Measurements from ENCODE around the gene POLG2. TPM values are rescaled to one million over a fixed set of nuclear protein-coding genes. Genes with fewer than 3 reads are reported as not detected.

The POLG2 gene
- total and polyA plus RNA-seq, 4 donors = 3.0 to 8.0 (median 6.6) TPM

DNA sequence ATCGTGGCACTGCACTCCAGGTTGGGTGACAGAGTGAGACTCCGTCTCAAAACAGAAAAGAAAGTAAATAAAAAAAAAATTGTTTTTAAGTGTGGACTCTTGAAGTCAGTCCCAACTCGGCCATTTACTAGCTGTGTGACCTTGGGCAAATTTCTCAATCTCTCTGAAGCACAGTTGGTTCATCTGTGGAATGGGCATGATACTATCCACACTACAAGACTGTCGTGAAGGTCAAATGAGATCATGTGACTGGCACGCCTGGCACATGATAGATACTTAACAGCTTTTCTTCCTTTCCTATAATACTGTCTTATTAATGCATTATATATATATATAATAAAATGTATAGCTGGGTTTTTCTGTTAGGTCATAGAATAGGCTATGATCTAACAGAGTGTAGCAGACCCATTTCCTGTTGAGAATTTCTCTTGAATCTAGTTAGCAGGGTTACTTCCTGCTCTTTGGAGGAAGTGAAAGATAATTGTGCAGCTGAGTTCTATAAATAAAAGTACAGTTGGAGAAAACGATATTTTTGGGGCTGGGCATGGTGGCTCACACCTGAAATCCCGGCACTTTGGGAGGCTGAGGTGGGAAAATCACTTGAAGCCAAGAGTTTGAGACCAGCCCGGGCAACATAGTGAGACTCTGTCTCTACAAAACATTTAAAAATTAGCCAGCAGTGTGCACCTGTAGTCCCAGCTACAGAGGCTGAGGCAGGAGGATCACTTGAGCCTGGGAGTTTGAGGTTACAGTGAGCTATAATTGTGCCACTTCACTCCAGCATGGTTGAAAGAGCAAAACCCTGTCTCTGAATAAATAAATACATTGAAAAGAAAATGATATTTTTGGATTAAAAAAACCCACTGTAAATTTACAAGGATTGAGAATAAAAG lies 40.6 kb downstream of the POLG2 start:
- DNase-seq (ENCODE audit: low spot score) = no peak
- WGBS = 74% methylated on average over 8 of the region's 8 CpGs
- H3K27ac ChIP-seq (ENCODE audit: low read depth in 1 of 2, low read length in 2 of 2) = no peak overlapping the region
- H3K4me3 ChIP-seq (ENCODE audit: low read depth in 1 of 3, low read length in 3 of 3) = no peak overlapping the region
- H3K9ac ChIP-seq (ENCODE audit: low read depth in 1 of 2, low read length in 2 of 2) = no peak overlapping the region
- H3K4me1 ChIP-seq (ENCODE audit: control insufficient read depth in 4 of 4, insufficient read depth in 4 of 4, low read length in 3 of 4) = peaks cover 0 to 2% (median 0%) of the 10 kb centered on the region in 4 donors
- TF ChIP-seq GABPA (IDR thresholded peaks at IDR 0.05 in 1 of 2, conservative IDR thresholded peaks at IDR 0.05 in 1 of 2) = peak; percentile 62 to 65
- TF ChIP-seq RAD21 (IDR thresholded peaks at IDR 0.05) = no peak
- no peak for TF ChIP-seq EGR1 (IDR thresholded peaks at IDR 0.05; ENCODE audit: low read depth in 2 of 2)
- H3K27me3 ChIP-seq (ENCODE audit: control insufficient read depth in 4 of 4, insufficient read depth in 4 of 4, low read length in 3 of 4) = no peaks in the 10 kb centered on the region
- H3K9me3 ChIP-seq (ENCODE audit: control insufficient read depth in 4 of 4, low read length in 3 of 4) = no peaks in the 10 kb centered on the region
- H3K36me3 ChIP-seq (ENCODE audit: control insufficient read depth in 4 of 4, insufficient read depth in 3 of 4, low read depth in 1 of 4, low read length in 3 of 4) = no peaks in the 10 kb centered on the region

DNA sequence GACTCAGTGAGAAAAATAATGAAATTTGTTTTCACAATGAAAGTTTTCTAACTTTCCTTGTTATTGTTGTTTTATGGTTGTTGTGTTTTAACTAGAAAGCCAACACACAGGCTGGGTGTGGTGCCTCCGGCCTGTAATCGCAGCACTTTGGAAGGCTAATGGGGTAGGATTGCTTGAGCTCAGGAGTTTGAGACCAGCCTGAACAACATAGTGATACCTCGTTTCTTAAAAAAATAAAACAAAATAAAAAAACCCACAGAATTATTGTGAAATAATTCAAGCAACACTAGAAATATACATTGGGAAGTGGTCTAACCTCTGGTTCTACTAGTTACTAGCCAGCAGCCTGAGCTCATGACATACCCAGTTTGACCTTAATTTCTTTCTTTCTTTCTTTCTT lies 47.3 kb downstream of the POLG2 start:
- Histone ChIP-seq H3K9ac (ENCODE audit: low read depth in 1 of 2, low read length in 2 of 2) (no peak overlapping the region), H3K27ac (ENCODE audit: low read depth in 1 of 2, low read length in 2 of 2) (peak overlapping the region; percentile 20 to 54), H3K27me3 (ENCODE audit: control insufficient read depth in 4 of 4, insufficient read depth in 4 of 4, low read length in 3 of 4) (no peaks in the 10 kb centered on the region), H3K4me3 (ENCODE audit: low read depth in 1 of 3, low read length in 3 of 3) (no peak overlapping the region), H3K4me1 (ENCODE audit: control insufficient read depth in 4 of 4, insufficient read depth in 4 of 4, low read length in 3 of 4) (no peaks in the 10 kb centered on the region), H3K9me3 (ENCODE audit: control insufficient read depth in 4 of 4, low read length in 3 of 4) (no peaks in the 10 kb centered on the region), H3K36me3 (ENCODE audit: control insufficient read depth in 4 of 4, insufficient read depth in 3 of 4, low read depth in 1 of 4, low read length in 3 of 4) (no peaks in the 10 kb centered on the region)
- 77% methylated on average over 3 of the region's 3 CpGs for WGBS
- TF ChIP-seq, protein P1, sequence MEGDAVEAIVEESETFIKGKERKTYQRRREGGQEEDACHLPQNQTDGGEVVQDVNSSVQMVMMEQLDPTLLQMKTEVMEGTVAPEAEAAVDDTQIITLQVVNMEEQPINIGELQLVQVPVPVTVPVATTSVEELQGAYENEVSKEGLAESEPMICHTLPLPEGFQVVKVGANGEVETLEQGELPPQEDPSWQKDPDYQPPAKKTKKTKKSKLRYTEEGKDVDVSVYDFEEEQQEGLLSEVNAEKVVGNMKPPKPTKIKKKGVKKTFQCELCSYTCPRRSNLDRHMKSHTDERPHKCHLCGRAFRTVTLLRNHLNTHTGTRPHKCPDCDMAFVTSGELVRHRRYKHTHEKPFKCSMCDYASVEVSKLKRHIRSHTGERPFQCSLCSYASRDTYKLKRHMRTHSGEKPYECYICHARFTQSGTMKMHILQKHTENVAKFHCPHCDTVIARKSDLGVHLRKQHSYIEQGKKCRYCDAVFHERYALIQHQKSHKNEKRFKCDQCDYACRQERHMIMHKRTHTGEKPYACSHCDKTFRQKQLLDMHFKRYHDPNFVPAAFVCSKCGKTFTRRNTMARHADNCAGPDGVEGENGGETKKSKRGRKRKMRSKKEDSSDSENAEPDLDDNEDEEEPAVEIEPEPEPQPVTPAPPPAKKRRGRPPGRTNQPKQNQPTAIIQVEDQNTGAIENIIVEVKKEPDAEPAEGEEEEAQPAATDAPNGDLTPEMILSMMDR (IDR thresholded peaks at IDR 0.05; ENCODE audit: low read depth, low read length, missing input control) = no peak
- no peak for TF ChIP-seq TAF1 (conservative IDR thresholded peaks at IDR 0.05)
- no peak for TF ChIP-seq FOXA2 (IDR thresholded peaks at IDR 0.05)
- TF ChIP-seq, protein P2, sequence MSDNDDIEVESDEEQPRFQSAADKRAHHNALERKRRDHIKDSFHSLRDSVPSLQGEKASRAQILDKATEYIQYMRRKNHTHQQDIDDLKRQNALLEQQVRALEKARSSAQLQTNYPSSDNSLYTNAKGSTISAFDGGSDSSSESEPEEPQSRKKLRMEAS (IDR thresholded peaks at IDR 0.05) = no peak
- TF ChIP-seq RXRA (IDR thresholded peaks at IDR 0.05) = no peak
- TF ChIP-seq, protein P3, sequence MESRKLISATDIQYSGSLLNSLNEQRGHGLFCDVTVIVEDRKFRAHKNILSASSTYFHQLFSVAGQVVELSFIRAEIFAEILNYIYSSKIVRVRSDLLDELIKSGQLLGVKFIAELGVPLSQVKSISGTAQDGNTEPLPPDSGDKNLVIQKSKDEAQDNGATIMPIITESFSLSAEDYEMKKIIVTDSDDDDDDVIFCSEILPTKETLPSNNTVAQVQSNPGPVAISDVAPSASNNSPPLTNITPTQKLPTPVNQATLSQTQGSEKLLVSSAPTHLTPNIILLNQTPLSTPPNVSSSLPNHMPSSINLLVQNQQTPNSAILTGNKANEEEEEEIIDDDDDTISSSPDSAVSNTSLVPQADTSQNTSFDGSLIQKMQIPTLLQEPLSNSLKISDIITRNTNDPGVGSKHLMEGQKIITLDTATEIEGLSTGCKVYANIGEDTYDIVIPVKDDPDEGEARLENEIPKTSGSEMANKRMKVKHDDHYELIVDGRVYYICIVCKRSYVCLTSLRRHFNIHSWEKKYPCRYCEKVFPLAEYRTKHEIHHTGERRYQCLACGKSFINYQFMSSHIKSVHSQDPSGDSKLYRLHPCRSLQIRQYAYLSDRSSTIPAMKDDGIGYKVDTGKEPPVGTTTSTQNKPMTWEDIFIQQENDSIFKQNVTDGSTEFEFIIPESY (IDR thresholded peaks at IDR 0.05) = no peak
- no peak for TF ChIP-seq RAD21 (IDR thresholded peaks at IDR 0.05)
- no peak for TF ChIP-seq FOXA1 (IDR thresholded peaks at IDR 0.05)
- no peak for TF ChIP-seq JUND (IDR thresholded peaks at IDR 0.05)
- no peak for TF ChIP-seq NR2F2 (IDR thresholded peaks at IDR 0.05)
- TF ChIP-seq EGR1 (IDR thresholded peaks at IDR 0.05; ENCODE audit: low read depth in 2 of 2) = no peak
- TF ChIP-seq HNF4G (IDR thresholded peaks at IDR 0.05) = no peak
- TF ChIP-seq YY1 (IDR thresholded peaks at IDR 0.05) = no peak
- no peak for TF ChIP-seq SP1 (IDR thresholded peaks at IDR 0.05)
- TF ChIP-seq GABPA (IDR thresholded peaks at IDR 0.05 in 1 of 2, conservative IDR thresholded peaks at IDR 0.05 in 1 of 2) = no peak
- TF ChIP-seq, protein P4, sequence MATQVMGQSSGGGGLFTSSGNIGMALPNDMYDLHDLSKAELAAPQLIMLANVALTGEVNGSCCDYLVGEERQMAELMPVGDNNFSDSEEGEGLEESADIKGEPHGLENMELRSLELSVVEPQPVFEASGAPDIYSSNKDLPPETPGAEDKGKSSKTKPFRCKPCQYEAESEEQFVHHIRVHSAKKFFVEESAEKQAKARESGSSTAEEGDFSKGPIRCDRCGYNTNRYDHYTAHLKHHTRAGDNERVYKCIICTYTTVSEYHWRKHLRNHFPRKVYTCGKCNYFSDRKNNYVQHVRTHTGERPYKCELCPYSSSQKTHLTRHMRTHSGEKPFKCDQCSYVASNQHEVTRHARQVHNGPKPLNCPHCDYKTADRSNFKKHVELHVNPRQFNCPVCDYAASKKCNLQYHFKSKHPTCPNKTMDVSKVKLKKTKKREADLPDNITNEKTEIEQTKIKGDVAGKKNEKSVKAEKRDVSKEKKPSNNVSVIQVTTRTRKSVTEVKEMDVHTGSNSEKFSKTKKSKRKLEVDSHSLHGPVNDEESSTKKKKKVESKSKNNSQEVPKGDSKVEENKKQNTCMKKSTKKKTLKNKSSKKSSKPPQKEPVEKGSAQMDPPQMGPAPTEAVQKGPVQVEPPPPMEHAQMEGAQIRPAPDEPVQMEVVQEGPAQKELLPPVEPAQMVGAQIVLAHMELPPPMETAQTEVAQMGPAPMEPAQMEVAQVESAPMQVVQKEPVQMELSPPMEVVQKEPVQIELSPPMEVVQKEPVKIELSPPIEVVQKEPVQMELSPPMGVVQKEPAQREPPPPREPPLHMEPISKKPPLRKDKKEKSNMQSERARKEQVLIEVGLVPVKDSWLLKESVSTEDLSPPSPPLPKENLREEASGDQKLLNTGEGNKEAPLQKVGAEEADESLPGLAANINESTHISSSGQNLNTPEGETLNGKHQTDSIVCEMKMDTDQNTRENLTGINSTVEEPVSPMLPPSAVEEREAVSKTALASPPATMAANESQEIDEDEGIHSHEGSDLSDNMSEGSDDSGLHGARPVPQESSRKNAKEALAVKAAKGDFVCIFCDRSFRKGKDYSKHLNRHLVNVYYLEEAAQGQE (IDR thresholded peaks at IDR 0.05) = no peak
- TF ChIP-seq HNF4A (conservative IDR thresholded peaks at IDR 0.05) = no peak
- TF ChIP-seq, protein P5, sequence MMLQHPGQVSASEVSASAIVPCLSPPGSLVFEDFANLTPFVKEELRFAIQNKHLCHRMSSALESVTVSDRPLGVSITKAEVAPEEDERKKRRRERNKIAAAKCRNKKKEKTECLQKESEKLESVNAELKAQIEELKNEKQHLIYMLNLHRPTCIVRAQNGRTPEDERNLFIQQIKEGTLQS (IDR thresholded peaks at IDR 0.05) = no peak
- DNase-seq (ENCODE audit: low spot score) = no peak

Measured in liver (tissue), 9 donors.